ACC112 (cell line): Measurements from ENCODE around the gene EARS2.
"Not testable (repeated sequence)": the region's sequence is repeated elsewhere in the genome, so short reads cannot be mapped to it uniquely, and the experiment has no call there.

Source experiments
- H2AFZ ChIP-seq: fragments of 200-600 bp; sonication (generic); one replicate; pipeline ENCODE4 v1.6.0; 2017; ENCODE audit warnings: antibody characterized with exemption, low read length; ENCODE audit not compliant: unreplicated experiment
- H3K27ac ChIP-seq: fragments of 200-600 bp; sonication (generic); 2 replicates; pipeline ENCODE4 v1.5.1; 2014; ENCODE audit warnings: low read depth, mild to moderate bottlenecking, antibody characterized with exemption, low read length, moderate library complexity
- H3K27me3 ChIP-seq: fragments of 200-600 bp; sonication (generic); 2 replicates; pipeline ENCODE4 v1.6.1; 2014; ENCODE audit warnings: mild to moderate bottlenecking, antibody characterized with exemption, low read length, moderate library complexity, mixed read lengths; ENCODE audit not compliant: insufficient read depth
- H3K36me3 ChIP-seq: fragments of 200-600 bp; sonication (generic); 2 replicates; pipeline ENCODE4 v1.6.1; 2016; ENCODE audit warnings: mild to moderate bottlenecking, antibody characterized with exemption, low read length, moderate library complexity, mixed read lengths; ENCODE audit not compliant: insufficient read depth
- H3K4me1 ChIP-seq: fragments of 200-600 bp; sonication (generic); one replicate; pipeline ENCODE4 v1.6.1; 2016; ENCODE audit warnings: low read length, mixed read lengths; ENCODE audit not compliant: insufficient read depth, unreplicated experiment, control insufficient read depth
- H3K4me3 ChIP-seq: fragments of 200-600 bp; sonication (generic); 2 replicates; pipeline ENCODE4 v1.5.1; 2014; ENCODE audit warnings: mild to moderate bottlenecking, low read depth, low read length
- H3K79me2 ChIP-seq: fragments of 200-600 bp; sonication (generic); one replicate; pipeline ENCODE4 v1.6.0; 2016; ENCODE audit warnings: low read length; ENCODE audit not compliant: control insufficient read depth, unreplicated experiment, insufficient read depth

Gene EARS2

GRCh38 chr16:23556881-23557778 lies at the start of gene EARS2, which contains the start of gene UBFD1:
Gene EARS2, minus strand, starts transcription at chr16:23557350. Its CDS starts 7 bp downstream, at chr16:23557343.
Gene UBFD1, plus strand, starts transcription at chr16:23557727. Its CDS starts 16 bp downstream, at chr16:23557743.
- H3K27me3 ChIP-seq, result no peaks in the 10 kb centered on the region
- H3K4me1 ChIP-seq, result peaks cover 10% of the 10 kb centered on the region
- peaks cover 31% of the 10 kb centered on the region for H3K36me3 ChIP-seq
- peak within 1 kb of the TSS; percentile 81 for H2AFZ ChIP-seq
- H3K79me2 ChIP-seq, result peaks cover 52% of the 10 kb centered on the region
- H3K27ac ChIP-seq, result peak within 1 kb of the TSS; percentile 83
- H3K4me3 ChIP-seq, result peak within 1 kb of the TSS; percentile 99

- Histone ChIP-seq H3K79me2 (peaks cover 37% of the 10 kb centered on the region), H3K4me3 (no peak overlapping the region), H3K36me3 (peaks cover 4% of the 10 kb centered on the region; the same call in 1 of the 2 replicates), H3K27me3 (no peaks in the 10 kb centered on the region), H3K27ac (no peak overlapping the region), H3K4me1 (peaks cover 7% of the 10 kb centered on the region), H2AFZ (peak overlapping the region; percentile 47)
Observed at GRCh38 chr16:23597003-23597756, 40.0 kb upstream of the EARS2 start.

- Histone ChIP-seq H3K4me1 (peaks cover 7% of the 10 kb centered on the region), H2AFZ (peak within 1 kb of the TSS; percentile 96), H3K27ac (peak within 1 kb of the TSS; percentile 49; the same call in 1 of the 2 replicates), H3K4me3 (peak within 1 kb of the TSS; percentile 97), H3K79me2 (peaks cover 47% of the 10 kb centered on the region), H3K36me3 (peaks cover 4% of the 10 kb centered on the region; the same call in 1 of the 2 replicates), H3K27me3 (no peaks in the 10 kb centered on the region)
Observed at GRCh38 chr16:23595951-23596720, 39.0 kb upstream of the EARS2 start, which contains the start of gene NDUFAB1. Gene NDUFAB1, minus strand, starts transcription at chr16:23596316. Its CDS starts 26 bp downstream, at chr16:23596290.

GRCh38 chr16:23595246-23595950 lies 38.2 kb upstream of the EARS2 start:
- Histone ChIP-seq H2AFZ (peak overlapping the region; percentile 96), H3K4me1 (peaks cover 7% of the 10 kb centered on the region), H3K36me3 (peaks cover 4% of the 10 kb centered on the region; the same call in 1 of the 2 replicates), H3K79me2 (peaks cover 54% of the 10 kb centered on the region), H3K27me3 (no peaks in the 10 kb centered on the region), H3K4me3 (peak overlapping the region; percentile 97), H3K27ac (no peak overlapping the region)

GRCh38 chr16:23594186-23594585 lies 37.0 kb upstream of the EARS2 start:
- Histone ChIP-seq H2AFZ (no peak overlapping the region), H3K27ac (no peak overlapping the region), H3K36me3 (peaks cover 8% of the 10 kb centered on the region; the same call in 1 of the 2 replicates), H3K27me3 (no peaks in the 10 kb centered on the region), H3K4me1 (peaks cover 7% of the 10 kb centered on the region), H3K79me2 (peaks cover 64% of the 10 kb centered on the region), H3K4me3 (no peak overlapping the region; the same call in 1 of the 2 replicates)

- Histone ChIP-seq H3K36me3 (peaks cover 16% of the 10 kb centered on the region; the same call in 1 of the 2 replicates), H3K79me2 (peaks cover 80% of the 10 kb centered on the region), H3K27me3 (no peaks in the 10 kb centered on the region), H3K27ac (no peak overlapping the region), H3K4me3 (no peak overlapping the region), H3K4me1 (peaks cover 20% of the 10 kb centered on the region), H2AFZ (no peak overlapping the region)
Observed at GRCh38 chr16:23590181-23590580, 33.0 kb upstream of the EARS2 start.

- Histone ChIP-seq H3K27ac (peak overlapping the region; percentile 21), H3K4me3 (no peak overlapping the region), H3K4me1 (peaks cover 13% of the 10 kb centered on the region), H3K36me3 (peaks cover 12% of the 10 kb centered on the region; the same call in 1 of the 2 replicates), H2AFZ (no peak overlapping the region), H3K79me2 (peaks cover 60% of the 10 kb centered on the region), H3K27me3 (no peaks in the 10 kb centered on the region)
Observed at GRCh38 chr16:23587726-23588125, 30.6 kb upstream of the EARS2 start.

GRCh38 chr16:23584186-23585076 lies 27.3 kb upstream of the EARS2 start:
- no peaks in the 10 kb centered on the region for H3K27me3 ChIP-seq
- H2AFZ ChIP-seq, result no peak overlapping the region
- peaks cover 30% of the 10 kb centered on the region for H3K79me2 ChIP-seq
- H3K36me3 ChIP-seq, result peaks cover 26% of the 10 kb centered on the region
- H3K4me3 ChIP-seq, result no peak overlapping the region
- no peak overlapping the region for H3K27ac ChIP-seq
- H3K4me1 ChIP-seq, result peaks cover 13% of the 10 kb centered on the region

- H3K4me1 ChIP-seq, result peaks cover 10% of the 10 kb centered on the region
- peaks cover 26% of the 10 kb centered on the region for H3K36me3 ChIP-seq
- not testable (repeated sequence) for H3K4me3 ChIP-seq, H3K27me3 ChIP-seq, H3K27ac ChIP-seq, H2AFZ ChIP-seq
- peaks cover 18% of the 10 kb centered on the region for H3K79me2 ChIP-seq
Observed at GRCh38 chr16:23583271-23583670, 26.1 kb upstream of the EARS2 start.
